HUES48 (cell line): ENCODE data around the gene TANGO2.
A peak's percentile ranks its signal among the peaks of the same experiment; 100 is the strongest.

Experiments
- H3K27ac ChIP-seq: one replicate; pipeline ENCODE4 v1.7.0; 2013; ENCODE audit warnings: low read depth, low read length, inconsistent platforms
- H3K27me3 ChIP-seq: 2 replicates; pipeline ENCODE4 v1.6.1; 2013; ENCODE audit warnings: mild to moderate bottlenecking, low read length; ENCODE audit not compliant: control insufficient read depth, insufficient read depth
- H3K36me3 ChIP-seq: 2 replicates; pipeline ENCODE4 v1.6.1; 2013; ENCODE audit warnings: low read length; ENCODE audit not compliant: control insufficient read depth, insufficient read depth
- H3K4me1 ChIP-seq: 2 replicates; pipeline ENCODE4 v1.6.1; 2013; ENCODE audit warnings: mild to moderate bottlenecking, low read length; ENCODE audit not compliant: control insufficient read depth, insufficient read depth
- H3K4me3 ChIP-seq: 2 replicates; pipeline ENCODE4 v1.5.1; 2013; ENCODE audit warnings: mild to moderate bottlenecking, low read depth, low read length
- H3K9ac ChIP-seq: 2 replicates; pipeline ENCODE4 v1.6.1; 2013; ENCODE audit warnings: mild to moderate bottlenecking, low read depth, low read length, moderate library complexity
- H3K9me3 ChIP-seq: 2 replicates; pipeline ENCODE4 v1.6.1; 2013; ENCODE audit warnings: low read length; ENCODE audit not compliant: control insufficient read depth, insufficient read depth

The TANGO2 gene

GRCh38 chr22:20109411-20110358 is 88.8 kb downstream of the TANGO2 start:
- H3K9me3 ChIP-seq = no peaks in the 10 kb centered on the region
- no peaks in the 10 kb centered on the region for H3K4me1 ChIP-seq
- H3K4me3 ChIP-seq = no peak overlapping the region
- H3K36me3 ChIP-seq = peaks cover 97% of the 10 kb centered on the region
- H3K27ac ChIP-seq = no peak overlapping the region
- no peaks in the 10 kb centered on the region for H3K27me3 ChIP-seq
- H3K9ac ChIP-seq = no peak overlapping the region

GRCh38 chr22:20110359-20110985 is 89.6 kb downstream of the TANGO2 start:
- Histone ChIP-seq H3K9me3 (no peaks in the 10 kb centered on the region), H3K4me1 (no peaks in the 10 kb centered on the region), H3K4me3 (no peak overlapping the region), H3K27me3 (no peaks in the 10 kb centered on the region), H3K36me3 (peaks cover 97% of the 10 kb centered on the region), H3K27ac (no peak overlapping the region), H3K9ac (no peak overlapping the region)

GRCh38 chr22:20111045-20111688 is 90.3 kb downstream of the TANGO2 start:
- Histone ChIP-seq H3K9ac (no peak overlapping the region), H3K36me3 (peaks cover 96% of the 10 kb centered on the region), H3K4me1 (no peaks in the 10 kb centered on the region), H3K27me3 (no peaks in the 10 kb centered on the region), H3K4me3 (no peak overlapping the region), H3K9me3 (no peaks in the 10 kb centered on the region), H3K27ac (peak overlapping the region; percentile 67)

GRCh38 chr22:20111689-20112622 is 91.0 kb downstream of the TANGO2 start:
- Histone ChIP-seq H3K9me3 (no peaks in the 10 kb centered on the region), H3K9ac (no peak overlapping the region), H3K4me1 (no peaks in the 10 kb centered on the region), H3K36me3 (peaks cover 88% of the 10 kb centered on the region), H3K4me3 (no peak overlapping the region), H3K27me3 (no peaks in the 10 kb centered on the region), H3K27ac (peak overlapping the region; percentile 67)

GRCh38 chr22:20112623-20113511 is 92.0 kb downstream of the TANGO2 start:
- H3K27ac ChIP-seq = no peak overlapping the region
- H3K4me1 ChIP-seq = no peaks in the 10 kb centered on the region
- no peaks in the 10 kb centered on the region for H3K27me3 ChIP-seq
- no peak overlapping the region for H3K4me3 ChIP-seq
- peaks cover 79% of the 10 kb centered on the region for H3K36me3 ChIP-seq
- H3K9me3 ChIP-seq = no peaks in the 10 kb centered on the region
- H3K9ac ChIP-seq = no peak overlapping the region

GRCh38 chr22:20113551-20114310 is 92.8 kb downstream of the TANGO2 start:
- peaks cover 77% of the 10 kb centered on the region for H3K36me3 ChIP-seq
- no peaks in the 10 kb centered on the region for H3K9me3 ChIP-seq
- H3K27ac ChIP-seq = no peak overlapping the region
- H3K27me3 ChIP-seq = no peaks in the 10 kb centered on the region
- H3K9ac ChIP-seq = no peak overlapping the region
- H3K4me3 ChIP-seq = no peak overlapping the region
- H3K4me1 ChIP-seq = 0 out of 2 replicates have a peak, but pooled peaks cover 3% of the 10 kb centered on the region

GRCh38 chr22:20114506-20115475 is 93.9 kb downstream of the TANGO2 start:
- H3K4me1 ChIP-seq = 0 out of 2 replicates have a peak, but pooled peaks cover 7% of the 10 kb centered on the region
- H3K27ac ChIP-seq = no peak overlapping the region
- no peak overlapping the region for H3K9ac ChIP-seq
- no peaks in the 10 kb centered on the region for H3K27me3 ChIP-seq
- no peaks in the 10 kb centered on the region for H3K9me3 ChIP-seq
- H3K36me3 ChIP-seq = peaks cover 77% of the 10 kb centered on the region
- no peak overlapping the region for H3K4me3 ChIP-seq

GRCh38 chr22:20115691-20116375 is 94.9 kb downstream of the TANGO2 start, which contains the start of gene RANBP1:
TSS of gene RANBP1 (plus strand) at chr22:20116104. CDS start at chr22:20116185, 81 bp downstream.
- Histone ChIP-seq H3K9ac (peak within 1 kb of the TSS; percentile 83), H3K9me3 (no peaks in the 10 kb centered on the region), H3K4me1 (0 out of 2 replicates have a peak, but pooled peaks cover 7% of the 10 kb centered on the region), H3K27me3 (no peaks in the 10 kb centered on the region), H3K4me3 (peak within 1 kb of the TSS; percentile 98), H3K36me3 (peaks cover 77% of the 10 kb centered on the region), H3K27ac (peak within 1 kb of the TSS; percentile 87)
